MM.1S (cell line): ENCODE results near the gene KRT12.
A peak's percentile ranks its signal among the peaks of the same experiment; 100 is the strongest.

Experiments
- DNase-seq: peaks from one replicate; pipeline ENCODE4 v3.0.0-alpha.2; 2015
- H2AFZ ChIP-seq: fragments of 300-600 bp; sonication (generic); 2 replicates; pipeline ENCODE4 v1.6.0; 2016; ENCODE audit warnings: antibody characterized with exemption, low read length
- H3F3A ChIP-seq: fragments of 300-600 bp; sonication (generic); 2 replicates; pipeline ENCODE4 v1.6.1; 2016; ENCODE audit warnings: mild to moderate bottlenecking, antibody characterized with exemption, low read length, moderate library complexity, mixed read lengths; ENCODE audit not compliant: insufficient read depth
- H3K27ac ChIP-seq: fragments of 300-600 bp; sonication (generic); 2 replicates; pipeline ENCODE4 v1.5.1; 2016; ENCODE audit warnings: mild to moderate bottlenecking, low read length
- H3K27me3 ChIP-seq: fragments of 300-600 bp; sonication (generic); replicated peaks from 2 replicates; pipeline ENCODE4 v1.6.0; 2016; ENCODE audit warnings: low read length; ENCODE audit not compliant: insufficient read depth
- H3K36me3 ChIP-seq: fragments of 300-600 bp; sonication (generic); replicated peaks from 2 replicates; pipeline ENCODE4 v1.6.1; 2016; ENCODE audit warnings: mild to moderate bottlenecking, low read length, mixed read lengths; ENCODE audit not compliant: insufficient read depth
- H3K4me1 ChIP-seq: fragments of 300-600 bp; sonication (generic); 2 replicates; pipeline ENCODE4 v1.6.1; 2016; ENCODE audit warnings: low read length, mixed read lengths
- H3K4me2 ChIP-seq: fragments of 300-600 bp; sonication (generic); 2 replicates; pipeline ENCODE4 v1.6.0; 2016; ENCODE audit warnings: low read depth, low read length
- H3K4me3 ChIP-seq: fragments of 300-600 bp; sonication (generic); 2 replicates; pipeline ENCODE4 v1.5.1; 2016; ENCODE audit warnings: low read length, mixed read lengths
- H3K79me2 ChIP-seq: fragments of 300-600 bp; sonication (generic); 2 replicates; pipeline ENCODE4 v1.6.1; 2016; ENCODE audit warnings: mixed run types, low read length, mixed read lengths
- H3K9ac ChIP-seq: fragments of 300-600 bp; sonication (generic); 2 replicates; pipeline ENCODE4 v1.6.1; 2016; ENCODE audit warnings: low read length, mixed read lengths
- H3K9me2 ChIP-seq: fragments of 300-600 bp; sonication (generic); replicated peaks from 2 replicates; pipeline ENCODE4 v1.6.1; 2016; ENCODE audit warnings: mild to moderate bottlenecking, low read length, mixed read lengths; ENCODE audit not compliant: insufficient read depth
- H3K9me3 ChIP-seq: fragments of 300-600 bp; sonication (generic); replicated peaks from 2 replicates; pipeline ENCODE4 v1.6.1; 2016; ENCODE audit warnings: mild to moderate bottlenecking, low read length, mixed read lengths; ENCODE audit not compliant: insufficient read depth
- H4K20me1 ChIP-seq: fragments of 300-600 bp; sonication (generic); 2 replicates; pipeline ENCODE4 v1.6.1; 2016; ENCODE audit warnings: mild to moderate bottlenecking, low read length, moderate library complexity, mixed read lengths; ENCODE audit not compliant: insufficient read depth
- CTCF ChIP-seq: fragments of 300-600 bp; sonication (generic); IDR thresholded peaks from 2 replicates; pipeline ENCODE4 v1.5.1; 2016; ENCODE audit warnings: antibody characterized with exemption, low read length, mixed read lengths
- EZH2 ChIP-seq: fragments of 300-600 bp; sonication (generic); optimal IDR thresholded peaks from 2 replicates; pipeline ENCODE3; 2017; ENCODE audit warnings: low read depth, mild to moderate bottlenecking, antibody characterized with exemption, low read length, mixed read lengths
- EZH2phosphoT487 ChIP-seq: fragments of 300-600 bp; sonication (generic); IDR thresholded peaks from 2 replicates; pipeline ENCODE4 v1.6.1; 2018; ENCODE audit warnings: antibody characterized with exemption, low read length

Gene KRT12

GRCh38 chr17:40818733-40819527 is 48.1 kb downstream of the KRT12 start:
- Histone ChIP-seq H3K9ac (peak overlapping the region; percentile 64), H3K9me2 (no peaks in the 10 kb centered on the region), H3K27ac (peak overlapping the region; percentile 67; the same call in 1 of the 2 replicates), H3K27me3 (no peaks in the 10 kb centered on the region), H3K9me3 (no peaks in the 10 kb centered on the region), H3K4me3 (peak overlapping the region; percentile 77), H3K79me2 (peaks cover 10% of the 10 kb centered on the region; the same call in 1 of the 2 replicates), H4K20me1 (no peaks in the 10 kb centered on the region), H3K4me2 (peak overlapping the region; percentile 64), H3F3A (peaks cover 21% of the 10 kb centered on the region), H3K36me3 (no peaks in the 10 kb centered on the region), H2AFZ (peak overlapping the region; percentile 80), H3K4me1 (0 out of 2 replicates have a peak, but pooled peaks cover 8% of the 10 kb centered on the region)
- peak; percentile 85 for DNase-seq
- TF ChIP-seq CTCF, result no peak
- TF ChIP-seq EZH2phosphoT487, result no peak
- TF ChIP-seq EZH2, result no peak

GRCh38 chr17:40818343-40818732 is 48.7 kb downstream of the KRT12 start:
- peaks cover 10% of the 10 kb centered on the region; the same call in 1 of the 2 replicates for H3K79me2 ChIP-seq
- H3K36me3 ChIP-seq, result no peaks in the 10 kb centered on the region
- peak overlapping the region; percentile 64 for H3K9ac ChIP-seq
- no peaks in the 10 kb centered on the region for H3K9me3 ChIP-seq
- TF ChIP-seq CTCF, result no peak
- no peak for TF ChIP-seq EZH2phosphoT487
- no peak for TF ChIP-seq EZH2
- H2AFZ ChIP-seq, result peak overlapping the region; percentile 69; the same call in 1 of the 2 replicates
- 0 out of 2 replicates have a peak, but pooled peaks cover 8% of the 10 kb centered on the region for H3K4me1 ChIP-seq
- no peaks in the 10 kb centered on the region for H3K9me2 ChIP-seq
- peak; percentile 25 for DNase-seq
- no peaks in the 10 kb centered on the region for H4K20me1 ChIP-seq
- peaks cover 21% of the 10 kb centered on the region for H3F3A ChIP-seq
- H3K27ac ChIP-seq, result peak overlapping the region; percentile 67; the same call in 1 of the 2 replicates
- peak overlapping the region; percentile 77 for H3K4me3 ChIP-seq
- H3K27me3 ChIP-seq, result no peaks in the 10 kb centered on the region
- peak overlapping the region; percentile 64 for H3K4me2 ChIP-seq

- Histone ChIP-seq H3K27ac (no peak overlapping the region), H3K4me3 (no peak overlapping the region), H2AFZ (no peak overlapping the region)
Measured at GRCh38 chr17:40817103-40817682, 49.8 kb downstream of the KRT12 start.

More at GRCh38 chr17:40817103-40817682, 49.8 kb downstream of the KRT12 start:
- Histone ChIP-seq H3K36me3 (no peaks in the 10 kb centered on the region), H3K4me2 (no peak overlapping the region), H4K20me1 (no peaks in the 10 kb centered on the region), H3K27me3 (no peaks in the 10 kb centered on the region), H3K4me1 (0 out of 2 replicates have a peak, but pooled peaks cover 8% of the 10 kb centered on the region), H3K9ac (no peak overlapping the region), H3K9me3 (no peaks in the 10 kb centered on the region), H3K79me2 (peaks cover 10% of the 10 kb centered on the region; the same call in 1 of the 2 replicates), H3K9me2 (no peaks in the 10 kb centered on the region), H3F3A (peaks cover 21% of the 10 kb centered on the region)
- TF ChIP-seq EZH2phosphoT487 (no peak), CTCF (no peak), EZH2 (no peak)
- DNase-seq, result no peak
